CMK (cell line): ENCODE results near the gene NRXN3.

Source experiments
- DNase-seq: peaks from one replicate; pipeline ENCODE4 v3.0.0-alpha.2; 2010; ENCODE audit warnings: low read depth

The NRXN3 gene

DNA sequence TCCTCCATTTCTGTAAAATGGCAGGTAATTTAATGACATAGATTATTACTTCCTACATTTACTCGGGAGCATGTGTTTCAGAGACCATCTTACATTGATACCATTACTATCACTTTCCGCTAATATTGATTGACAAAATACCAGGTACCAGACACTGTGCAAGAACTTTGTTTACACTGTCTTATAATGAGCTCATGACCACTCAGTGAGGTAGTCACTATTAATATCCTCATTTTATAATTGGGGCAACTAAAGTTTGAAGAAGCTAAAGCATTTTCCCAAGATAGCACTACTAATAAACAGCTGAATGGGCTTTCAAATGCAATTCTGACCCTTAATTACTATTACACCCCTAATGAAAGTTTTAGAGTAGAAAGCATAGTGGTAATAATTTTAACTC is 1306.4 kb downstream of the NRXN3 start:
- DNase-seq = no peak

DNA sequence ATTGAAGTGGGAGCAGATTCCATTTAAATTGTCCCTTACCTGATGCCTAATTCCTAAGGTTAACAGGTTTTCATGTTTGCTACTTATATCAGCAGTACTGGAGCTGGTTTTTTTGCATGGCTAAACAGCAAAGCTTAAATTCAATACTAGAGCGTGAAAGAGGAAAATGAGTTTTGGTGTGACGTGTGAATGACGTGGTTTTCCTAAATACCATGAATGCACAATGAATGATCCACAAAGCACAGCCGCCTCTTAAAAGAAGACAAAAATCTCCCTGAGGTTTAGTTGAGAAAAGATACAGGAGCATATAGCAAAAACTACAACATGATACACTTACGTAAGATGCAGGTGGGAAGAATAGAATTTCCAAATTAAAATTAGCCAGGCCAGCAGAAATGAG is 1310.0 kb downstream of the NRXN3 start:
- no peak for DNase-seq

DNA sequence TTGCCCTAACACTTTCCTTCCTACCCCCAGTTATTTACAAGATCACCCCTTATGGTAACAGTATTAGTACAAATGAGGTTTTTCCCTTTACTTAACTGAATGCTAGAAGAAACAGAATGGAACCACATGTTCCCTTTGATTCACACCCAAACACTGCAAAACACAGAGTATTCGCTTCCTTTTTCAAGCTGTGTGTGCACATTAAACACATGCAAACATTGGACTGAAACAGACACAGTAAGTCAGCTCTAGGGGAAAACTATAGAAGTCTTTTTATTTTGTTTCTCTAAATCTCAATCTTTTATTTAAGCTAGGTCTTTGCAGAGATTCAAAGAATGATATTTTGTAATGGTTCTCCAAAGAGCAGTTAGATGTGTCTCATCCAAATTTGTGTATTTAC is 1312.7 kb downstream of the NRXN3 start:
- no peak for DNase-seq

DNA sequence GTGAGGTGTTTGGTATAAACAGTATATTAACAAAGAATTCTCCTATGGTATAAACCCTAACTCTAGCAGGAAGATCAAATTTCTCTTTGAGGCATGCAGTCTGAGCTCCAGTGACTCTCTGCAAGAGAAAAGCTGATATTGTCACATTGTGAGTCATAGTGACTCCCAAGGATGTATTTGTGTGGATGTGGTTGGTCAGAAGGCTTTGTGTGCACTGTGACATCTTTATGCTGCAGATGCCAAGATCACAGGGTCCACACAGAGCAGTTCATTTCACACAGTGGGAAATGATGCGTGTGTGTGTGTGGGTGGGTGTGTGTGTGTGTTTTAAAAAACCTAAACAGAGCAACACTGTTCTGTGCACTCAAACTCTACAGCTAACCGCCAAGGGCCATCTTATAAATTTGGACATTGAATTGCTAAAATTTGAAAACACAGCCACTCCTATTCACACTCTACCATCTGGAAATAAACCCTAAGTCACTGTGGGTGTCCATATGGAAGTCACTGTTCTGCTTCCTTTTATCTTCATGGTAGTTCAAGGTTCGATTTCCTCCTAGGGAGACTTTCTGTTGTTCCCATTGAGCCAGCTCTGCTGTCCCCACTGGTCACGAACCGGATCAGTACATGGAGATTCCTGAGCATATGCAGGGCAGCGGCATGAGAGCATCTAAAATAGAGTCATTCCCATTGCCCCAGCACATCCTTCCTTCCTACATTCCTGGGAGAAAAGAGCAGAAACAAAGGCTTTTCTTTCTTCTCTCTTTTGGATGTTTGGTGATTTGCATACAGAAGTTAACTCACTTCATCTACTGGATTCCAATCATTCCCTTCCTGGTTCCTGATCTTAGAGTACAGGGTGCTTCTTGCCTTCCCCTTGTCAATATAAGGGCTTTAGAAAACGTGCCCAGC is 1313.6 kb downstream of the NRXN3 start:
- DNase-seq = no peak

DNA sequence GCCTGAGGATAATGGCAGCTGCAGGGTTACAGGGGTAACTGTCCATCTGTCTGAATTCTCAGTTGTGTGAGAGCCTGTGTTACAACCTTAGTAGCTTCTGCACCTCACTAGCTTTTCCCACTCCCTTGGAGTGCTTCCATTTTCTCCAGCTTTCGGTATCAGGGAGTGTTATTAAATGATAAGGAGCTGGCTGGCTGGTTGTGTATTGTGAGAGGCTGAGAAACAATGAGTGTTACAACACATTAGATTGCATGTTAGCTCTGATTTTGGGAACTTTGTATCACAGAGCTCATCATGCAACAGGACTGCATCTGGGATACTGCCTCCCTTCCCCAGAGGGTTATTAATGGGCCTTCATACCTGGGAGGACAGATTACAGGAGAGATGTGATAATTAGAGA is 1317.5 kb downstream of the NRXN3 start:
- no peak for DNase-seq

GRCh38 chr14:79491161-79491560 is 1321.0 kb downstream of the NRXN3 start:
- DNase-seq = no peak

DNA sequence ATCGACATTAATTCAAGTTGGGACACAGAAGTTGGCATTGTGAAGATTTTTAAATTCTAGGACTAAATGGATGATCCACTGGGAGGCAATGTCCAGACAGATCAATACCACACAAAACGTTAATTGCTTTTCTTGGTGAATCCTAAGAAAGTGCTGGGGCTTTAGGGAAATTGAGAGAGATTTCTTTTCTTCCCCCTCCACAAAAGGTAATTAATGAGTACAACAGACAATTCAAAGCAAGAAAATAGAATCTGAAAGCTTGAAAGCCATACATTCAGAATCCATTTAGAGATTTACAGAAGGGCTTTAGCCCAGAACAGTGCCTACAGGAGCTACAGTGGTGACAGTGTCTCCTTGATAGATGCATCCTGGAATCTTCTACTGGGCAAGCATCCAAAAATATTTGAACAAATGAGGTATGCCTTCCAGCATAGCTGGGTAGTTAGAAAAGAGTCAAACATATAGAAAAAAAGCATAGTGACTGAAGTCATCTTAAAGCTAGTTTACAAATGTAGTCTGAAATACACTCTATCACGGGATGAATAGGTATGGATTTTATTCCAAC is 1323.0 kb downstream of the NRXN3 start:
- DNase-seq = no peak

GRCh38 chr14:79496701-79497100 is 1326.5 kb downstream of the NRXN3 start:
- no peak for DNase-seq

- DNase-seq = no peak
Measured at GRCh38 chr14:79500489-79500888, 1330.3 kb downstream of the NRXN3 start.

- DNase-seq = no peak
Measured at GRCh38 chr14:79502136-79502750, 1332.1 kb downstream of the NRXN3 start.

DNA sequence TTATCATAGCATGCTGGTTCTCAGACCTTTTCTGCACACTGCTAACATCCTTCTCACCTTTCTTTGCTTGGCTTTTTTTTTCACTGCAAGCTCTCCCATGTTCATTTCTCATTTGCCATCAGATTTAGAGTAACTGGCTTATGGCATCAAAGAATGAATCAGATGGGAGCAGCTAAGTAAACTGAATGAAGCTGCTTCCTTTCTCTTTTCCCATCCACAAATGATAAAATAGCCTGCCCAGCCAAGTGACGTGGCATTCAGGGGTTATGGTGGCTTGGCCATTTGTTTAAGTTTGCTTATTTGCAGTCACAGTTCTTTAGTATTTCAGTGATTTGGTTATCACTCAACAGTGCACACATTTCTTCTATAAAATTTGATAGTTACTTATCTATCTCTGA is 1332.6 kb downstream of the NRXN3 start:
- no peak for DNase-seq

DNA sequence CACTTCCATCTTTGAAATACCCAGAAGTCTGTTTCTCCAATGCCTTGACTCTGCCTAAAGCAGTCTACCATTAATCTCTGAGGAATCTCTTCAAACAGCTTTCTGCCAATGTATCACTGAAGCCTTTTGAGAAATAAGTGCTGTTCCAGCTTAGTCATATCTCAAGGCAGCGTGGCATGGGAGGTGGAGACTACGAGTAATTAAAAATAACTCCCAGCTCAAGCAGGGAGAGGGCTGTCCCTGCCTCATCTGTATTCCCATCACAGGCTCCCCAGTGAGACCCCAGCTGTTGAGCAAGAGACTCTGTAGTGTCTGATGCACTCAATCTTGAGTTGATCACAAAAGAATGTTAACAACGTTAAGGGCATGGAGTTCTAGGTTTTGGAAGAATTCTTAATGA is 1340.5 kb downstream of the NRXN3 start:
- no peak for DNase-seq

GRCh38 chr14:79511146-79511545 is 1341.0 kb downstream of the NRXN3 start:
- DNase-seq = no peak

DNA sequence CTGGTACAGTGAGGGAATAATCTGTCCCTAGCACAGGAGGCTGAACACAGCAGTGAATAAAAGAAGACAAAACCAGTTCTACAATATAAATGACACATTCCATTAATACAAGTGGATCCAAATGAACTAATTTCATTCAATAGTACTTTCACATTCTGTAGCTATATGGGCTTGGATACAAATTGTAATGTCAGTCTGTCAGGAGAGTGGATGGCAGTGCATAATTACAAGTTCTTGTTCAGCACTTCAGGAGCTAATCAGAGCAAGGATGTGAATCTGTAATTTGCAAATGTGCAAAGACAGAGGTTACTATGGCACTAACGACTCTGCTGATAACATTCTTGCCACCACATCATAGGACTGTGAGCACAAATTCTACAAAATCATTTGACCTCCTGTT is 1343.3 kb downstream of the NRXN3 start:
- no peak for DNase-seq

DNA sequence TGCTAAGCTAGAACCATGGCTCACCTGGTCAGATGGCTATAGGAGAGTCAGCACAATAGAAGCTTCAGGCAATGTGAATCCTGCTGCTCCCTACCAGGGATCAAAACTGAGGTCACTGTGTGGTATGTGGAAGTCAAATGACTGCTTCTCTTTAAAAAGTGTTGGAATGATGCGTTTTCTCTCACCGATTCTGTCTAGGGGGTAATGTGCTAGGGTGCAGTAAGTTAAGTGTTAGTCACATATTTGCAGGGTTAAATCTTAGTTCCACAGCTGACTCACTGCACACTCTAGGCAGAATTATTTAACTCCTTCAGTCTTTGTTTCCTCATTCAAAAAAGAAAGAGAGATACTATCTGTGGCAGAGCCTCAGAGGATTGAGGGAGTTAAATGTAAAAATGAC is 1344.5 kb downstream of the NRXN3 start:
- DNase-seq = no peak

- no peak for DNase-seq
Measured at GRCh38 chr14:79515158-79515557, 1345.0 kb downstream of the NRXN3 start.

GRCh38 chr14:79516009-79516408 is 1345.8 kb downstream of the NRXN3 start:
- DNase-seq = no peak

- DNase-seq = no peak
Measured at GRCh38 chr14:79525416-79525815, 1355.2 kb downstream of the NRXN3 start.

DNA sequence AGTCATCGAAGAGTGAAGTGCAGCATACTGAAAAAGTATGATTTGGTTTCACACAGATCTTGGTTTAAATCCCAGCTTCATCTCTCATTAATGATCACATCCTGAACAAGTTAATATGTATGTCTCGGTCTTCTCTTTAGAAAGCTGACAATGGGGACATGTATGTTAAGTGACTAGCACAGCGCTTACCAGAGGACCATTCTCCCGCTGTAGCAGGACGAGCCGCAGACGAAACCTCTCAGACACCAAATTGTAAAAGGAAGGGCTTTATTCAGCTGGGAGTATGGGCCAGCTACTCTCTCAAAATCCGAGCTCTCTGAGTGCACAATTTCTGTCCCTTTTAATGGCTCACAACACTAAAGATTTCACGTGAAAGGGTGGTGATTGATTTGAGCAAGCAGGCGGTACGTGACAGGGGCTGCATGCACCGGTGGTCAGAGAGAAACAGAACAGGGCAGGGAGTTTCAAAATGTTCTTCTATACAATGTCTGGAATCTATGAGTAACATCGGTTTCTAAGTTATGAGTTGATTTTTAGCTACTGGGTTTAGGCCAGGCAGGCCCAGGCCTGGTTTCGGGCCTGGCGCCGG is 1358.7 kb downstream of the NRXN3 start:
- DNase-seq = no peak

DNA sequence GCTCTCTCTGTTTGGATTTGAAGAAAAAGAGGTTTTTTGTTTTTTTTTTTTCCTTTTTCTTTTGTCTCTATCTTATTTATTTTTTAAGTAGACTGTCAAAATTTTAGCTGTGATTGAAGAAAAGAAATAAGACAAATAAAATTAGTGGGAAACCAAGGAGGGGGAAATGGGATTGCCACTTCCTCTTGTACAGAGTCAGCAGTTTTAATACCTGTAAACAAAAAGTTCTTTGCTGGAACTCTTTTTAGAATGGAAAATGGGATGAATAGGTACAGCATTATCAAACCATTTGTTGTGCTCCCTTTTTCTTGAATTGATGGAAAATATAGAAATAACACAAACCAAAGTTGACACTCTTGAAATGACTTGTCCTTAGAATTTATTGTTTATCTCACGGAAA is 1360.4 kb downstream of the NRXN3 start:
- DNase-seq = no peak

GRCh38 chr14:79534703-79535353 is 1364.7 kb downstream of the NRXN3 start:
- DNase-seq = no peak

DNA sequence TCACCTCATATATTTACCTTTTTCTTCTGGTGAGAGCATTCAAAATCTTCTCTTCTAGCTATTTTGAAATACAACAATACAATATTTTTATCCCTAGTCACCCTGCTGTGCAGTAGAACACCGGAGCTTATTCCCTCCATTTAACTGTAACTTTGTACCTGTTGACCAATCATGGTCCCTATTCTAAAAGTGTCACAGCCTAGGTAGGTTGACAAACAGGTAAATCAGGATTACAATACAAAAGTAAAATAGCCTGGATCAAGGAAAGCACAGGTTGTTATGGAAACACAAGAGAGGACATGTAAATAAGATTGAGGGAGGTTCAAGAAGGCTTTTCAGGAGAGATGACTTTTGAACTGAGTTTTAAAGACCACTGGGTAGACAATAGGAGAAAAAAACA is 1370.2 kb downstream of the NRXN3 start:
- DNase-seq = no peak
